Keratinocyte (primary cell): ENCODE results near the gene SNX20.

ENCODE experiments used
- CTCF ChIP-seq, 3 experiments: IDR thresholded peaks in 1 of 3; conservative IDR thresholded peaks in 1 of 3; optimal IDR thresholded peaks in 1 of 3; 2 replicates in 2 of 3; 3 replicates in 1 of 3; pipeline versions ENCODE3 to v1.5.1; 2011; ENCODE audit warnings: low read length in 3 of 3, mild to moderate bottlenecking in 3 of 3, moderate library complexity in 2 of 3, control low read depth in 1 of 3, inconsistent platforms in 1 of 3; ENCODE audit not compliant: insufficient read depth in 2 of 3; ENCODE audit errors: extremely low read depth in 1 of 3
- EZH2 ChIP-seq: IDR thresholded peaks from one replicate; pipeline ENCODE4 v1.6.1; 2012; ENCODE audit warnings: inconsistent platforms, mild to moderate bottlenecking, low read length, moderate library complexity

DNA sequence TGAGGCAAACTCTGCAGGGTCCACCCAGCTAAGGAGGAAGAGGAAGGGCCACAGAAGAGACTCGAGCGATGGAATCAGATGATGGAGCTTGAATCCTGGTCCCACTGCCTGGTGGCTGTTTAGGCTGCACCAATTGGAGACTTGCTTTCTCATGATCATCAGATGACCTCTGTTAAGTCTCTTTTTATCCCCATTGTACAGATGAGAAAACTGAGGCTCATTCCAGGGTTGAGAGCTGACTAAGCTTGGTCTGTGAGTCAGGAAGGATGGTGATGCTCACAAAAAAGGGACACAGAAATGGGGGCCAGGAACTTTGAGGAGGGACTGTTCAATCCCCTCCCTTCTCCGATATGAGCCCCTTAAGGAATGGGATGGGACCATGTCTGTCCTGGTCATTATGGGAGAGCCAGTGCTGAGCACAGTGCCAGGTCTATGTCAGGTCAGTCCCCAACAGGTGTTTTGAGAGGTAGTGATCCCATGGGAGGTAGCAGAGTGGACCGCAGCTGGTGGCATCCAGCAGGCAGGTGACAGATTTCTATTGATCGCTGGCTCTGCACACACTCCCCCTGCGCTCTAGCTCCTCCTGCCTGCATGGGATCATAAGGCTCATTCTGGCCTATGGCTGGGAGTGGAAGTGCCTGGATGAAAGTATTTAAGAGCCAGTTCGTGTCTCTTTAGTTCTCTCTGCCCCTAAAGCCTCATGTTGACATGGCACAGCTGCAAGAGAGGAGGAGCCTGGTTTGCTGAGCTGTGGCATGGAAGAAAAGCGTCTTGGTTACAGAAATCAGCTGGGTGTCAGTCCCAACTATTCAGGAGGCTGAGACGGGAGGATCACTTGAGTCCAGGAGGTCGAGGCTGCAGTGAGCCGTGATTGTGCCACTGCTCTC lies 27.2 kb downstream of the SNX20 start:
- TF ChIP-seq CTCF (optimal IDR thresholded peaks at IDR 0.05 in 1 of 3, IDR thresholded peaks at IDR 0.05 in 1 of 3, conservative IDR thresholded peaks at IDR 0.05 in 1 of 3; ENCODE audit: extremely low read depth in 1 of 3, insufficient read depth in 2 of 3, low read length in 3 of 3) (no peak), EZH2 (no peak)
